ENCODE data around the gene SLA2.
"Not testable (repeated sequence)": the region's sequence is repeated elsewhere in the genome, so short reads cannot be mapped to it uniquely, and the experiment has no call there.

Gene SLA2

DNA sequence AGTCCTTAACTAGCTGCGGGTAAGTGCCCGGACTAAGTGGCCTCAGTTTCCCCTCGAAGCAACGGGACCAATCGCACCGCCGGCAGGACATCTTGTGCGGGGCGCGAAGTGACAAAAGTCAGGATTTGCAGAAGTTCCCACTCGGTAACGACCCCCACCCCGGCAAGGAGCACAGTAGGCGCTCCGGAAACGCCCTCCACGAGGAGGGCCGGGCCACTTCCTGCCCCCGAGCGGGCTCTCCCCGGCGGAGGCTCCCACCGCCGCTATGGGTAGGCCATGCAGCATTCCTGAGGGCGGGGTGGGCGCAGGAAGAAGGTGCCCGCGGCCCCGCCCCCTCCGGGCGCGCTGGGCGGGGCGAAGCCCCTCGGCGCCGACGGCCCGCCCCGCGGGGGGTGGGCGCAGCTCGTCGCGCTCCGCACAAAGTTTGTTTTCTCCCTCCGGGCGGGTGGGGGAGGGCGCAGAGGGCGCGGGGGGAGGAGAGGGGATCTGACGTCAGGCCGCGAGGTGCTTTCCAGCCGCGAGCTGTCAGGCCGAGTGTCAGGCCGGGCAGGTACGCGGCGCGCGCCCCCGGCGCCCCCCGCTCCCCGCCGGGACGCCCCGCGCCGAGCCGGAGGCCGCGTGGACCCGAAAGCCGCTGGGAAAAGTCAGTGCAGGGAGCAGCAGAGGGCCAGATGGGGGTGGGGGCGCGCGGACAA lies 72.7 kb downstream of the SLA2 start, which contains the start of gene TGIF2:
Gene TGIF2 (plus strand): TSS at position 495 of the 695 bp plus-strand sequence. CDS start 5,178 bp downstream, outside the sequence.
- DNase-seq = peak; percentile 30 to 39

DNA sequence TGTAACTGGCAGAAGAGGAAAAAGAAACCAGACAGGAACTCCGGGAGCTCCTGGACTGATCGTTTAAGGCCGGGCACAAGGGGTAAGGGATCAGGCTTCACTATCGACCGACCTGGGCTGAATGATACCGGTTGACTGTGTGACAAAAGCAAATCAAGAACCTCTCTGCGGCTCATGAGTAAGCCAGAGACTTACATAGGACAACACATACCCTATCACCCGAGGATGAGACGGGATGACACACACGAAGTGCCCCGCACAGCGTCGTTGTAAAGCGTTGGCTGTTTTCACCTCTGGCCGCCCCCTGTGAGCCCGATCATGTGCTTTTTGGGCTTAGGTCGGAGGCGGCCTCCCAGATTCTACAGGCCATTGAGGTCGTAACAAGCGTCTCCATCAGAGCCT lies 73.3 kb downstream of the SLA2 start:
- DNase-seq = no peak

DNA sequence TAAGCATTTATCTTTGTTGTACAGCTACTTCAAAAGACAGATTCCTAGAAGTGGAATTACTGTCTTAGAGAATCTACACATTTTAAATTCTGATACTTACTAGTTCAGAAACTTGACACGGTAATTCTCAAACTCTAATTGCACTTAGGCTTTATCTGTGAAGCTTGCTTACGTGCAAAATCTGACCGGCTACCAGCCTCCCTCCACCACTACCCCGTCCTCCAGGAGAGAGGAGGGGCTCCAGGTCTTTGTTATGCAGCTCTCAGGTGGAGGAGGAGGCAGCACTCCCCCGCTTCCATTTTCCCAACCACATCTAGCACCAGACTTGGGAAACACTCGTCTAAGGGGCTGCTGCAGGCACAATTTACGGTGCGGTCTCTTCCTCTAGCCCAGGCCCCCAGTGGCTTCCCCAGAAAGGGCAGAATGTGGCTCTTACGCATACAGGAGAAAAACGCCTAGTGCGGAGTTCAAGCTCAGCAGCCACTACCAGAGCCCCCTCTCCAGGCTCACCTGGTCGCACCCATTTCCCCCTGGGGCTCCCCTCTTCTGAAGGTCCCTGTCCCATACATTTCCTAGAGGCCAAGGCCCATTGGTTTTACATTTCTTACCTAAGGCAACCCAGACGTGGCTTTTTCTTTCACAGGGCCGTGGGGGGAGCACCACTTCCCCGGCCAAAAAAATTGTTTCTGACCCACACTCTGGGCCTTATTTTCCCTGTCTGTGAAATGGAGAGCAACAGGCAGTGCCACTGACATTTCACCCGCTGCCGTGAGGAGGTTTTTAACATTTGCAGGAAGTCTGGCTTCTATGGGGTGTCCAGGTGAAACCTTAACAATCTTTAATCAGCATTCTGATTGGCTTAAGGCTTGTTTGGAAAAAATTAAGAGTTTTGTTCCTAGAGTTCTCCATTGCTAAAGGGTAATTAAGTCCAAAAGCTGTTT lies 74.2 kb downstream of the SLA2 start:
- DNase-seq = no peak

DNA sequence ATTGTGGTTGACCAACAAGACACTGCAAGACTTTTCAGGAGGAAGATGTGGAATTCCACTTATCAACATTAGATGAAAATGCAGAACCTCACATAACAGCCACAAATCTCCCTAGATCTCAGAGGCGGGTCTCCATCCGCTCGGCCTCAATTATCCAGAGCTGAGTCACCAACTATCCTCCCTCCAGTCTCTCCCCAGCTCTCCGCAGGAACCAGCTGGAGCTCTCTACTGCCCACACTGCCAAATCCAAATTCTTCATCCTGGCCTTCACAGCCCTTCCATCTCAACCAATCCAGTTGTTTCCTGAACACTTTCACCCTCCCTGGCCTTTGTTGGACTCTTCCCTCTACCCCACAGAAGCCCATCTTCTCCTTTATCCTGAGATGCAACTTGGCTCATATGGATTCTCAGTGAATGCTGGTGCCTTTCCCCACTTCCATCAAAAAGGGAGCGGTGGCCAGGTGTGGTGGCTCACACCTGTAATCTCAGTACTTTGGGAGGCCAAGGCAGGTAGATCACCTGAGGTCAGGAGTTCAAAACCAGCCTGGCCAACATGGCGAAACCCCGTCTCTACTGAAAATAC lies 76.1 kb downstream of the SLA2 start:
- DNase-seq = no peak

DNA sequence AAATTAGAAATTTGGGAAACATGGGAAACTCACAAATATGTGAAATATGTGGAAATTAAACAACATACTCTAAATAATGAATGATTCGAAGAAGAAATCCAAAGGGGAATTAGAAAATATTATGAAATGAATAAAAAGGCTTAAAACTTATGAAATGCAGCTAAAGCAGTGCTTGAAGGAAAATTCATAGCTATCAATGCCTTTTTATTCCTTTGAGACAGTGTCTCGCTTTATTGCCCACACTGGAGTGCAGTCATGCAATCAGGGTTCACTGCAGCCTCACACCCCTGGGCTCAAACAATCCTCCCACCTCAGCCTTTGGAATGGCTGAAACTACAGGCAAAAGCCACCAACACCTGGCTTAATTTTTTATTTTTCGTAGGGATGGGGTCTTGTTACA lies 80.5 kb downstream of the SLA2 start:
- no peak for DNase-seq

DNA sequence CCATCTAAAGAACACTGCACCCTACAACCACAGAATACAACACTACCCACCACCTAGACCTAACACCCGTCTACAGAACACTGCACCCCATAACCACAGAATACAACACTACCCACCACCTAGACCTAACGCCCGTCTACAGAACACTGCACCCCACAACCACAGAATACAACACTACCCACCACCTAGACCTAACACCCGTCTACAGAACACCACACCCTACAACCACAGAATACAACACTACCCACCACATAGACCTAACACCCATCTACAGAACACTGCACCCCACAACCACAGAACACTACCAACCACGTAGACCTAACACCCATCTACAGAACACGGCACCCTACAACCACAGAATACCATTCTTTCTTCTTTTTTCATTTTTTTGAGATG lies 81.3 kb downstream of the SLA2 start:
- not testable (repeated sequence) for DNase-seq

DNA sequence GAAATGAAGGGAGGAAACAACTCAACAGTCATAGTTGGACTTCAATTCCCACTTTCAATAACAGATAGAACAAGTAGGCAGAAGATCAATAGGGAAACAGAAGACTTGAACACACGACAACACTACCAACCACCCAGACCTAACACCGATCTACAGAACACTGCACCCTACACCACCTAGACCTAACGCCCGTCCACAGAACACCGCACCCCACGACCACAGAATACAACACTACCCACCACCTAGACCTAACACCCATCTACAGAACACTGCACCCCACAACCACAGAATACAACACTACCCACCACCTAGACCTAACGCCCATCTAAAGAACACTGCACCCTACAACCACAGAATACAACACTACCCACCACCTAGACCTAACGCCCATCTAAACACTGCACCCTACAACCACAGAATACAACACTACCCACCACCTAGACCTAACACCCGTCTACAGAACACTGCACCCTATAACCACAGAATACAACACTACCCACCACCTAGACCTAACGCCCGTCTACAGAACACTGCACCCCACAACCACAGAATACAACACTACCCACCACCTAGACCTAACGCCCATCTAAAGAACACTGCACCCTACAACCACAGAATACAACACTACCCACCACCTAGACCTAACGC lies 81.8 kb downstream of the SLA2 start:
- not testable (repeated sequence) for DNase-seq

DNA sequence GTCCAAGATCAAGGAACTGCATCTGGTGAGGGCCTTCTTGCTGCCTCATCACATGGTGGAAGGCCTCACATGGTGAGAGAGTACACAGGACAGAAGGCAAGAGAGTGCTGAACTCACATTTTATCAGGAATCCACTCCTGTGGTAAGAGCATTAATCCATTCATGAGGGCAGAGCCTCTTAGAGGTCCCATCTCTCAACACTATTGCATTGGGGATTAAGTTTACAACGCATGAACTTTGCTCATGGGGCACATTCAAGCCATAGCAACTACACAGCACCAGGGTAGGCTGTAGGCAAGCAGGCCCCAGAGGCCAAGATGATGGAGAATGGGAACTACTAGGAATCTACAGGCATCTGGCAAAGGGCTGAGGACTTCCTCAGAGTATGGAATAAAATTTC lies 82.6 kb downstream of the SLA2 start:
- no peak for DNase-seq

DNA sequence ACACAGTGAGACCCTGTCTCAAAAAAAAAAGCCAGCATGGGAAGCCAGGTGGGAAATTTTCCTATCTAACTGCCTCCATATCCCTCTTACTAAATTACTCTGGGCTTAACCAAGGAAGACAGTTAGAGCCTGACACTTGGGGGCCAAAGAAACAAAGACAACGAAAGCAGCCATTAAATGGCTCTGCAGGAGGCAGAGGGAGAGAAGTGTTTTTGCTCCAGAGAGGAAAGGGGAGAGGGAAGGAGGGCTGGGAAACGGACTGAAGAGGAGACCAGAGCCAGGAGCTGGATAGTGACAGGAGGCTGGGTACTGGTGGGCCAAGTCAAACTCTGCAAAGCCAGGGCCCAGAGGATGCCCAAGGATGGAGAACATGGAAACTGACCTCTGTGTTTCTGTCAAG lies 83.3 kb downstream of the SLA2 start:
- no peak for DNase-seq

Measured in NCI-H2081 (cell line).